ENCODE data around the gene SRC.

The SRC gene

GRCh38 chr20:37347347-37347823 is 1.4 kb downstream of the SRC start:
- H3K27ac ChIP-seq: peak overlapping the region; percentile 86
- DNase-seq (ENCODE audit: low spot score): no peak
- TF ChIP-seq CTCF (conservative IDR thresholded peaks at IDR 0.05; ENCODE audit: low read depth): no peak
- ChIA-PET POLR2A (ENCODE audit: low non-redundant PET) (interaction anchor here (0.6 to 1.6 kb wide), 5 partner anchors 22 to 105 kb away, joined by 4 to 7 read pairs (median 5); partner anchors contain the start of gene MANBAL), CTCF (interaction anchor here (0.7 to 1.5 kb wide), 2 partner anchors 51 to 86 kb away, joined by 5 read pairs; partner anchors contain the start of gene GHRH)

- DNase-seq (ENCODE audit: low spot score): no peak
- POLR2A ChIA-PET (ENCODE audit: low non-redundant PET): interaction anchor here (0.6 kb wide), 4 partner anchors 13 to 105 kb away, joined by 3 to 5 read pairs (median 4); no protein-coding TSS in a partner anchor
Observed at GRCh38 chr20:37347891-37348791, 2.2 kb downstream of the SRC start.

DNA sequence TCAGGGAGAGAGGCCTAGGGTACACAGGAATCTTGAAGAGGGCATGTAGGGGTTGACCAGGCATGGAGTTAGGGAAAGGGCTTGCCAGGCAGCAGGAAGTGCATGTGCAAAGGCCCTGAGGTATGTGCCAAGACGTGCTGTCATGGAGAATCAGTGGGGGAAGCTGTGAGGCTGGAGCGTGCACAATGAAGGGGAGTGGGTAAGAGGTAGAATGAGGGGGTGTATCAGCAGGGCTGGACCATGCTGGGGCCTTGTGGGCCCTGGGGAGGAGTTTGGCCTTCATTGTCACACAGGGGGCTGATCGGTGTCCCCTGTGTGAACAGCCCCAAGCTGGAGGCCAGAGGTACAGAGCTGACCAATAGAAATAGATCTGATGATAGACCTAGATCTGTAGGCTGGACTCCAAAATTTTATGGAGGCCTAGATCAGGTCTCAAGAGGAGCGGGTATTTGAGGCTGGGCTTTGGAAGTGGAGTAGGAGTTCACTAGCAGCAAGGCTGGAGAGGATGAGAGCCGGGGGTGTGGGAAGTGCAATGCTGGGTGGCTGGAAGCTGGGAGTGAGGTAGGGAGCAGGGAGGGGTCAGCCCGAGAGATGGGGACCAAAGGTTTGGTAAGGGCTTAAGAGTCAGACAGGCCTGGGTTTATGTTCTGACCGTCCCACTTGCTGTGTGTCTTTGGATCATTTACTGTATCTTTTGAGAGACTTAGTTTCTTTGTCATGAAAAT is 3.0 kb downstream of the SRC start:
- ChIA-PET POLR2A (ENCODE audit: low non-redundant PET) (no interaction called here), CTCF (interaction anchor here (0.7 kb wide), 1 partner anchor 60 kb away, joined by 3 read pairs; the partner anchor contains the start of gene MANBAL)
- DNase-seq (ENCODE audit: low spot score): no peak
- no peak for TF ChIP-seq CTCF (conservative IDR thresholded peaks at IDR 0.05; ENCODE audit: low read depth)
- H3K27ac ChIP-seq: peak overlapping the region; percentile 86

More at GRCh38 chr20:37347891-37348791, 2.2 kb downstream of the SRC start:
- H3K27ac ChIP-seq: peak overlapping the region; percentile 86
- no peak for TF ChIP-seq CTCF (conservative IDR thresholded peaks at IDR 0.05; ENCODE audit: low read depth)
- CTCF ChIA-PET: interaction anchor here (0.7 to 1.5 kb wide), 2 partner anchors 52 to 86 kb away, joined by 5 read pairs; partner anchors contain the start of gene GHRH

DNA sequence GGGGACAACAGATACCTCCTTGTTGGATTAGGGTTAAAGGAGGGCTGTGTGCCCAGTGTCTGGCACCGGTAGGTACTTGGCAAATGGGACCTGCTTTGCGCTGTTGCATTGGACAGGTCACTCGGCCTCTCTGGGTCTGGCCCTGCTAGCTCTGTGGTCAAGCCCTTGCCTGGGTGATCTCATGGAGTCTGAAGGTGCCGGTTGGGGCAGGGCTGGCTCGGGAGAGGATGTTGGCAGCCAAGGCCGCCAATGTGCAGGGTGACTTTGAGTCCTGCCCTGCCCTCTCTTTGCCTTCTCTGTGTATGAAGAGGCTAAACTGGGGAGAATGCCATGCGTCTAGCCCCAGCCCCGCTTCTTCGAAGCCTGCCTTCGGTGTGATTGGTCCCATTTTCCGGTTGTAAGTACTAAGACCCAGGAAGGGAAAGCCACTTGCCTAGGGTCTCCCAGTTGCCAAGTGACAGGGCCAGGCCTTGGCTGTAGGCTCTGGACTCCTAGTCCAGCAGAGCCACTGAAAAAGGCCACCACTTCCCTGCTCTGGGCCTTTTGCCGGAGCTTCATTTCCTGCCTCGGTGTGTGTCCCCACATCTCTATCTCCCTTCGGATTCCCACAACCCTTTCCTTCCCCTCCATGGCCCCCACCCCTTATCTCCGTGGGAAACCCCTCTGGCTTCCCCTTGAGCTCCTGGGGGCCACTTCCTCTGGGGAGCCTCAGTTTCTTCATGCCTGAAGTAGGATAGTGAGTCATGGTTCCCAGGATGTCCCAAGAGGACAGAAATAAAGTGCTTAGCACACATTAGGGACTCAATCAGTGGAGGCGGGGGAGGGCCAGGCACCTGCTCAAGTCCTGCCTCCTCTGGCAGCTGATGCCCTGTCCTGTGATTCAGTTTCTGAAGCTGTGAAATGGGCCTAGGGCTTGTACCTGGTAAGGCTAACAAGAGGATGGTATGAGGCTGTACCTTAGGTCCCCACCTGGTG is 3.9 kb downstream of the SRC start:
- TF ChIP-seq CTCF (conservative IDR thresholded peaks at IDR 0.05; ENCODE audit: low read depth): no peak
- H3K27ac ChIP-seq: peak overlapping the region; percentile 86
- ChIA-PET CTCF (interaction anchor here (0.7 to 1.6 kb wide), 4 partner anchors 11 to 60 kb away, joined by 3 to 7 read pairs (median 3); partner anchors contain the start of gene MANBAL), POLR2A (ENCODE audit: low non-redundant PET) (no interaction called here)
- DNase-seq (ENCODE audit: low spot score): no peak

- no peak for TF ChIP-seq CTCF (conservative IDR thresholded peaks at IDR 0.05; ENCODE audit: low read depth)
- peak overlapping the region; percentile 86 for H3K27ac ChIP-seq
- ChIA-PET CTCF (interaction anchor here (0.5 to 1.8 kb wide), 7 partner anchors 12 to 74 kb away, joined by 3 to 7 read pairs (median 4); no protein-coding TSS in a partner anchor), POLR2A (ENCODE audit: low non-redundant PET) (no interaction called here)
- no peak for DNase-seq (ENCODE audit: low spot score)
Observed at GRCh38 chr20:37350649-37351574, 5.0 kb downstream of the SRC start.

All from RWPE1 (cell line).